GM19324 (cell line): ENCODE results near the gene GNL3.
"Not testable (repeated sequence)": the region's sequence is repeated elsewhere in the genome, so short reads cannot be mapped to it uniquely, and the experiment has no call there.

ENCODE experiments used
- ATAC-seq: cut with Tn5 transposase; IDR thresholded peaks from one replicate; pipeline ENCODE4 v1.9.1; 2021; ENCODE audit warnings: mild to moderate bottlenecking, moderate library complexity; ENCODE audit not compliant: unreplicated experiment, low FRiP score

The GNL3 gene

GRCh38 chr3:52685709-52686691, at the start of gene GNL3, which contains the start of gene PBRM1:
TSS of gene GNL3 (plus strand) at chr3:52686032. CDS start at chr3:52686093, 61 bp downstream.
TSS of gene PBRM1 (minus strand) at chr3:52685913.
- peak; percentile 90 for ATAC-seq

DNA sequence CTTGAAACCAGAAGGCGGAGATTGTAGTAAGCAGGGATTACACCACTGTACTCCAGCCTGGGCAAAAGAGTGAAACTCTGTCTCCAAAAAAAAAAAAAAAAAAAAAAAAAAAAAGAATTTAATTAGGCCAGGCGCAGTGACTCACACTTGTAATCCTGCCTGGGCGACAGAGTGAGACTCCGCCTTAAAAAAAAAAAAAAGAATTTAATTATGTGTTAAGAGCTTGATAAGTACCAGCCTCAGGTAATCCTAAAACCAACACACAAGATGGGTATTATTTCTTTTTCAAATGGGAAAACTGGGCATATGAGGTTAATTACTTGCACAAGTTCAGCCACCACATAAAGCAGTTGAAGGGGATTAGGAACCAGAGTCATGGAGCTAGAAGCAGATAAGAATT, 49.2 kb upstream of the GNL3 start:
- ATAC-seq, result no peak

- ATAC-seq, result no peak
Measured at GRCh38 chr3:52645549-52645948, 40.3 kb upstream of the GNL3 start.

DNA sequence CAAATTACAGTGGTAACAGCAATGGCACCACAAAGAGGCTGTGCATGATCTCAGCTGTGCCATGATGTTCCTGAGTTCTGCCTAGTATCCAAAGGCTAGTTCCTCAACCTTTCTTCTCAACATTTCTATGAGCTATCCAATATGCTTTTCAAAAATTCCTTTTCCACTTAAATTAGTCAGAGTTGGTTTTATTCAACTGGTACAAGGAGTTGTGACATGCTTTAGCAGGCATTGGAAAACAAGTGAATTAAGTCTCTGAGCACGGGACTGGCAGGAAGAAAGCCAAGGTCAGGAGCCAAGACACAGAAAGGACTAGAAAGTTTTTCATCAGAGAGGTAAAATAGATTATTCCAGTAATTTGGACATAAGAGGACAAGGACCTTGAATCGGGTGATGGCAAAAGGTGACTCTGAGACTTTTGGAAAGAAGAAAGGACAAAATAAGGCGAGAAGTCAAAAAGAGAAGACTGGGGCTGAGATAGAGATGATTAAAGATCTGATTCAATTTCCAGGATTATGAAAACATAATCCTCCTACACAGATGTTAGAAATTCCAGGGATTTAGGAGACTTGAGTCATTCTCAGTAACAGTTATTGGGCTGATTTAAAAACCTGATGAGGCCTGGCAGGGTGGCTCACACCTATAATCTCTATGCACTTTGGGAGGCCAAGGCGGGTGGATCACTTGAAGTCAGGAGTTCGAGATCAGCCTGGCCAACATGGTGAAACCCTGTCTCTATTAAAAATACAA, 36.2 kb upstream of the GNL3 start:
- ATAC-seq, result no peak

DNA sequence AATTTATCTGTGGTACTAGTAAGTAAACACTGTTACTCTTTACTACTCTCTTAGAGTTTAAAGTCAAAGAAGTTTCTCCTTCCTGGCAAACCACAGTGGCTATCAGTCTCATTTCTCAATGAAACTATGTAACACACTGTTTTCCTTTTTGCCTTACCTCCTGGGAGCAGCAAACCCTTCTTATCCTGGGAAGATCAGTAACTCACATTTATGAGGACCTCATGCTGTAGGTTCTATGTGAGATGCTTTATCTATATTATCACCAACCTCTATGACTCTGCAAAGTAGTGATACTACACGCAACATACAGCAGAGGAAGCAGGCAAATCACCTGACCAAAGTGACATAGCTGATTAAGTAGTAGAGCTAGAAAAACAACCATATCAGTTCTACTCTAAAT, 35.4 kb upstream of the GNL3 start:
- no peak for ATAC-seq

DNA sequence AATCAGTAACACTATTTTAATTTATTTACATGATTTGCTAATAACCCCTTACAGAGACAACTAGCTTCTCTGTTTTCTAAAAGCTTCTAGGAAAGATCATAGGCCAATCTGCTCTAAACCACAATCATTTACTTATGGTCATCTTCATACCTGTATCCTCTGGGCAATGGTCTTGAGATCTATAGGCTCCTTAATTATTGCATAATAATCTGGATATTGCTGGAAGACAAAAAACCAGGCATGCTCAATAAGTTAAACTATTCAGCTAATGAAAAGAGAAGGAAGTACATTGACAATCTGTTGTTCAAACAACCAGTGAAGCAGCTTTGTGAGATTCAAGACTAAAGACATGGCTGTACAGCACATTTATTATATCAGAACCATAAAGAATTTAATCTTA, 34.2 kb upstream of the GNL3 start:
- ATAC-seq, result no peak

DNA sequence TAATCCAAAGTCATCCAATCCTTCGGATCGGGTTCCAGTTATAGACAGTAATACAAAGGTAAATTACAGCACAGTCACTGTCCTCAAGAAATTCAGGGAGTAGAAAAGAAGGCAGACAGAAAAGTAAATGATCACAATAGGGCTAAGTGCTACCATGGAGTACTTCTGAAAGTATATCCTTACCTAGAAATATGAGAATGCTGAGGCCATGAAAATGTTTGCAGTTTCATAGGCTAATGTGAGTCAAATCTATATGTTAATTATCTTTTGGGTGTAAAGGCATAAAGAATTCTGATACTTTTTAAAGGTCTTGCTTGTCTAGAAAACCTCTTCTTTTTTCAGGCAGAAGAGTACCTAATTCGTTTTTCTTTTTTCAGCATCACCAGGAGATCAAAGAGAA, 29.9 kb upstream of the GNL3 start:
- ATAC-seq, result no peak

- no peak for ATAC-seq
Measured at GRCh38 chr3:52660046-52660445, 25.8 kb upstream of the GNL3 start.

DNA sequence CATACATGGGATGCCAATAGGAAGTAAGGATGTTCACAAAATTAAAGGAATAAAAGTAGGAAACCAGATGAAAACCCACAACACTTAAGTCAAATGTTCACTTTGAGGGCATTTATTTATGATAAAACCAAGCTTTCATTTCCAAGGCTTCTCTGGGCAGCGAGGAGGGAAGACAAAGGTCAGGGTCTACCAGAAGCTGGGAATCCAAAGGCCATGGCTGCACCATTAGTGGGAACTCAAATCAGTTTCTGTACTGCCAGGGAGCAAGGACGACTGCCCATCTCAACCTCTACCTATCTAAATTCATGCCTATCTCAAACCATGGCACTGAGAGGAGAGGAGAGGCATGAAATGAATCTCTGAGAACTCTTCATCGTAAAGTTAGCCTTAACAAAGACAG, 22.7 kb upstream of the GNL3 start:
- no peak for ATAC-seq

DNA sequence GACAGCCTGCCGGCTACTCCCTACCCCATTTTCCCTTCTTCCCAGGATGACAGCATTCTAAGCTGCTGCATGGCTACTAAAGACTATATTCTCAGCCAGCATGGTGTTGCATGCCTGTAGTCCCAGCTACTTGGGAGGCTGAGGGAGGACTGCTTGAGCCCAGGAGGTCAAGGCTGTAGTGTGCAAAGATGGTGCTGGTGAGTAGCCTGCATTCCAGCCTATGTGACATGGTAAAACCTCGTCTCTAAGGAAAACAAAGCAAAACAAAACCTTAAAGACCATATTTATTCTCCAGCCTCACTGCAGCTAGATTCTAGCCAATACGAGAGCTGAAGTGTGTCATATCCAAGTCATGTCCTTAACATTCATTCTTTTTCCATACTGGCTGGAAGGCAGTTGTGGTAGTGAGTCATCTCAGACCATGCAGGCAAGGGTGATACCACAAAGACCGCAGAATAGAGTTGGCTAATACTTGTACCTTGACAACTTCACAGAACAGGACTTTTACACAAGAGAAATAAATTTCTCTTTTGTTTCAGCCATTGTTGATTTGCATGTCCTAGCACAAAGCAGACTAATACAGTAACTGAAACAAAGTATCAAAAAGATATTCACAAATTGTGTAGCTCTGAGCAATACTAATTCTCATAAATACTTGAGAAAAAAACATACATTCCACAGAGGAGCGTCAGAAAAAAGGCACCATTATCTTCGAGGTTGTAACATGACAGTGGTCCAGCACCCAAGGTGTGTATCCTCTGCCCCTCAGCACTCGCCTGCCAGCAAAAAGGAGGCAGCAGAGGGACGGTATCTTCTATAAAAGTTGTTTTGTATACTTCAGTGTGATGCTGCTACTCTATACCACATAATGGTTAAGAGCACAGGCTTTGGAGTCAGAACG, 15.0 kb upstream of the GNL3 start:
- peak; percentile 59 for ATAC-seq

- no peak for ATAC-seq
Measured at GRCh38 chr3:52671676-52672075, 14.2 kb upstream of the GNL3 start.

GRCh38 chr3:52676201-52676600, 9.6 kb upstream of the GNL3 start:
- not testable (repeated sequence) for ATAC-seq

DNA sequence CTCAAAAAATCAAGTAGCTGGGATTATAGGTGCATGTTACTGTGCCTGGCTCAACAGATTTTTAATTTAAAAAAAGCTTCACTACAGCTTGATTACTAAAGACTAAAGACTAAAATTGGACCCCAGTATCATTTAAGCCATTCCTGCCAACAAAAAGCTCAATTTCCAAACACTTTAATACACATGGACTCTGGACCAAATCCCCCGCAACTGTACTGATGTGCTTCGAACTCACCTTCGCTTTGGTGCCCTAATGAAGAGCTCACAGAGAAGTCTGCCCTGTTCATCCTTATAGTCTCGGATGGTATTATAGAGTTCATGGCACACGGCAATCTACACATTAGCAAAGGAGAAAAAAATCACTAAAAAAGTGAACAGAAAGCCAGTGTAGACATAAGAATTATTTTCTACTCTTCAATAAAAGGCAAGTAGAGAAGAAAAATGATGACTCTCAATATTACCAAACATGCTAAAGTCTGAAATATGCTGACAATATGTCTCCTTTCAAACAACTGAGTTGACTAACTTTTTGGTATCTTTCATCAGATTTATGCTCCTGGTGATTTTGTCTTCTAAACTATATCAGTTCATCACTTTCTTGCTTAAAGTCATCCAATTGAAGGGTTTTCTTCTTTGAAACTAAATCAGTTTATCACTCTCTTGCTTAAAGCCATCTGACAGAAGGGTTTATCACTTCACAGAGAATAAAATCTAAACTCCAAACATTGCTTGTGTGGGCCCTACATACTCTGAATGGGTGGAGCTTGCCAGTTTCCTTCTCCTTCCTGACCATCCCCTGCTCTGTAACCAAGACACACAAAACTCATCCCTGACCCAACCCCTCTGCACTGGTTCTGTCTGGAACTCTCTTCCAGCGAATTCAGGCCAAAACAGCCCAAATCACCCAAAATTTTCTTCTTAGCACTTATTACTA, 7.3 kb upstream of the GNL3 start:
- no peak for ATAC-seq

DNA sequence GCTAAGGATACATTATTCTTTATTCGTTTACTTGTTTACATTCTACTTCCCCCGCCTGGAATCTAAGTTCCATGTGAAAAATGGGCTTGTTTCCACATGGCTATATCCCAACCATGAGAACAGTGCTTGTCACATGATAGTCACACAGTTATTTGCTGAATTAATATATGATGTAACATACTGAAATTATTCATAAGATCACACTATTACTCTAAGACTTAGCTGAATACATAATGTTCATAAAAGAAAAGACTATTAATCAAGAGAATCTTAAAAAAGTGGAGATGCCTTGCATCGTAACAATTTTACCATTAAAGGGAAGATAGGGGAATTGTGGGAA, 6.7 kb upstream of the GNL3 start:
- no peak for ATAC-seq

DNA sequence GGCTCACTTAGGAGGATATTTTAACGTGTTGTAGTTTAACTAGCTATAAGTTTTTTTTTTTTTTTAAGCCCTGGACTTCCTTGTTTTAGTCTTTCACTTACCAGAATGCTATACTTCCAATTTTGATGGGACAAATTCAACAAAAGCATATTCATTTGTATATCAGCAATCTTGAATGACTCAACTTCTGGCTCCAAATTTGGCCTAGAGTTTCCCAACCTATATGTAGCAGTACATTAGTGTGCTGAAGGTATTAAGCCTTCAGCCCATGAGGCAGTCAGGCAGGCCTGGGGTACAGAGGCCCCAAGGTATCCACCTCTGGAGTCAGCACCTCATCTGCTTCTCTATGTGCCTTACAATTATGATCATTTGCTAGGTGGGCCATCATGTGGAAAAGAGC, 6.0 kb upstream of the GNL3 start:
- ATAC-seq, result no peak

GRCh38 chr3:52681596-52681995, 4.2 kb upstream of the GNL3 start:
- no peak for ATAC-seq

GRCh38 chr3:52682016-52682415, 3.8 kb upstream of the GNL3 start:
- no peak for ATAC-seq

DNA sequence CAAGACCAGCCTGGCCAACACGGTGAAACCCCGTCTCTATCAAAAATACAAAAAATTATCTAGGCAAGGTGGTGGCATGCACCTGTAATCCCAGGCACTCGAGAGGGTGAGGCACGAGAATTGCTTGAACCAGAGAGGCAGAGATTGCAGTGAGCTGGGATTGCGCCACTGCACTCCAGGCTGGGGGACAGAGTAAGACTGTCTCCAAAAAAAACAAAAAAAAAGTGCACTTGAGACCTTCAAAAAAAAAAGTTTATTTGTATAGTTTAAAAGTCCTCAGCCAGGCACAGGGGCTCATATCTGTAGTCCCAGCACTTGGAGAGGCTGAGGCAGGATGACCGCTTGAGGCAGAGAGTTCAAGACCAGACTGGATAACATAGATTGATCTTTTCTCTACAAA, 2.2 kb upstream of the GNL3 start:
- ATAC-seq, result no peak

DNA sequence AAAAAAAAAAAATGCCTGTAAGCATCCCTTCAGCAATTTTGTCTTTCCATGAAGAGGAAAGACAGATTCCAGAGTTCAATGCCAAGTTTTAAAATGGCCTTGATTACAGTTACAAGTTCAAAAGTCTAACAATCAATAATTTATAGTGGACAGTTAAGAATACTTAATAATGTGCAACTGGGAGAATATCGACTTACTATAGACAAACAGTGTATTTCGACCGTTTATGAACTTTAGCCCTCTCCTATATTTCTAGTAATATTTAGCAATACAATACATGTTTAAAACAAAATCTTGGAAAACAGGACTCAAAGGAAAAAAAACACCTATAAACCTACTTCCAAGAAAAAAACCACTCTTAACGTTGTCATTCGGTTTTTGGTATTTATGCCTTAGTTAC, 1.6 kb upstream of the GNL3 start:
- ATAC-seq, result no peak

DNA sequence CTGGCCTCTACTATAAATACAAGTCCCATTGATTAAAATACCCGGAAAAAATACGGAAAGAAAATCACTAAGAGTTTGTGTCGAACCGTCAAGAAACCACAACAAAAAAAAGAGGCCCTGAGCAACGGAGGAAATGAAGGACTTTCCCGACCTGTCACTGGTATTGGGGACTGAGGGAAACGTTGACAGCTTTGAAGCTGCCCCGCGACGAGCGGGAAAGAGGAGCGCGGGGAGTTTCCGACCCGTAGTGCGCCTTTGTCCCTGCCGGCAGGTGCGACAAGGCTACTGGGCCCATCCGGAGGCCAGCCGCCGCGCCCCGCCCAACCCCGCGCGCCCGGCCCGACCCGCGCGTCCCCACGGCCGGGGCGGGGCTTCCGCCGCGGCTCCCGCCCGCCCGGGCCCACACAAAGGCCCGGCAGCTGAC, 535 bp upstream of the GNL3 start:
- ATAC-seq, result peak; percentile 87
